ENCODE results near the gene CCDC136. TPM values are rescaled to one million over a fixed set of nuclear protein-coding genes. Genes with fewer than 3 reads are reported as not detected.

Gene CCDC136
- total RNA-seq, 1 experiment from 2014 or later: 11.1 TPM

DNA sequence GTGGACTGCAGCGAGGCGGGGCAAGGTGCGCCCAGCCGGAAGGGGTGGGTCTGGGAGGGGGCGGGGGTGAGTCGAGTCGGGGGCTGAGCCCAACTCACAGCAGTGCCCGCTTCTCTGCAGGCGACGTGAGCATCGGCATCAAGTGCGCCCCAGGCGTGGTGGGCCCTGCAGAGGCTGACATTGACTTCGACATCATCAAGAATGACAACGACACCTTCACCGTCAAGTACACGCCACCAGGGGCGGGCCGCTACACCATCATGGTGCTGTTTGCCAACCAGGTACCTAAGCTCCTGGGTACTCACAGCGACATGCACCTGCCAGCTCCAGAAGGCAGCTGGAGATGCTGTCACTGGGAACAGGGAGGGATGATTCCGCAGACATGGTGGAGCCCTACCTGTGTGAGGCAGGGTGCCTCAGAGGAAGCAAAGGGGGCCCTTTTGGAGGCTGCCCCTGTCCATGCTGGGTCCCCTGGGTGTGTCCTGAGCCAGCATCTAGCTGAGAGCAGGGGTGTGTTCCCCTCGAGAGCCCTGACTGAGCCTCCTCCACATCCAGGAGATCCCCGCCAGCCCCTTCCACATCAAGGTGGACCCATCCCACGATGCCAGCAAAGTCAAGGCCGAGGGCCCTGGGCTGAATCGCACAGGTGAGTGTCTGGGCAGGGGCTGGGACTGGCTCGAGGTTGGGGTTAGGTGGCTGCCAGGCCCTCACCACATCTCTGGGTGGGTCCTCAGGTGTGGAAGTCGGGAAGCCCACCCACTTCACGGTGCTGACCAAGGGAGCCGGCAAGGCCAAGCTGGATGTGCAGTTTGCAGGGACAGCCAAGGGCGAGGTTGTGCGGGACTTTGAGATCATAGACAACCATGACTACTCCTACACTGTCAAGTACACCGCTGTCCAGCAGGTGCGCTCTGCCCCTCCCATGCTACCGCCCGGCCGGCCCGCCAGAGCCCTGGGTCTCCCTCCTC is 51.2 kb downstream of the CCDC136 start:
- RAD21 ChIA-PET (ENCODE audit: low non-redundant PET in 1 of 2, low total read pairs in 2 of 2, uncharacterized antibody in 2 of 2, unreplicated experiment in 2 of 2): no interaction called here
- CTCF ChIA-PET: interaction anchor here (0.6 to 2.1 kb wide), 8 partner anchors 7 to 171 kb away, joined by 3 to 12 read pairs (median 6); partner anchors contain the start of genes ATP6V1F and GARIN1A
- no peaks in the 10 kb centered on the region for H3K9me3 ChIP-seq (ENCODE audit: control insufficient read depth in 1 of 2, insufficient read depth in 1 of 2, low read depth in 1 of 2, low read length in 2 of 2)
- H3K27me3 ChIP-seq (ENCODE audit: insufficient read depth, low read length): no peaks in the 10 kb centered on the region
- POLR2A ChIA-PET: no interaction called here
- H2AFZ ChIP-seq (ENCODE audit: low read depth, low read length, poor library complexity, severe bottlenecking): no peak overlapping the region
- no peaks in the 10 kb centered on the region for H3K9me2 ChIP-seq (ENCODE audit: insufficient read depth)
- H3K27ac ChIP-seq (ENCODE audit: low read depth, low read length): no peak overlapping the region
- H4K20me1 ChIP-seq (ENCODE audit: insufficient read depth): no peaks in the 10 kb centered on the region
- H3K79me2 ChIP-seq (ENCODE audit: insufficient read depth, low read length): no peaks in the 10 kb centered on the region
- H3K4me2 ChIP-seq (ENCODE audit: low read length): no peak overlapping the region
- intact Hi-C loops (cut with micrococcal nuclease): no loop called here
- ATAC-seq (no peak), DNase-seq (ENCODE audit: low read depth, low spot score) (no peak)
- H3K4me1 ChIP-seq (ENCODE audit: control insufficient read depth in 1 of 2, insufficient read depth in 2 of 2, low read length in 2 of 2): peaks cover 0 to 8% of the 10 kb centered on the region in 2 experiments; a peak in 2 of 4 replicates
- peaks cover 0 to 24% of the 10 kb centered on the region in 2 experiments; a peak in 1 of 4 replicates for H3K36me3 ChIP-seq (ENCODE audit: control insufficient read depth in 1 of 2, insufficient read depth in 2 of 2, low read length in 2 of 2)
- no peak overlapping the region for H3K4me3 ChIP-seq (replicated peaks in 1 of 2; ENCODE audit: low read depth in 1 of 2, low read length in 2 of 2)
- BruUV-seq (replicated peaks): no TSS peak
- H3K9ac ChIP-seq (ENCODE audit: low read length): no peak overlapping the region
- TF ChIP-seq REST (IDR thresholded peaks at IDR 0.05; ENCODE audit: low read depth) (no peak), ATF3 (IDR thresholded peaks at IDR 0.05) (no peak), YY1 (IDR thresholded peaks at IDR 0.05; ENCODE audit: extremely low read depth, insufficient replicate concordance, low read depth, low read length) (no peak), ZNF274 (IDR thresholded peaks at IDR 0.05; ENCODE audit: low read depth, low read length) (no peak), ZBTB33 (IDR thresholded peaks at IDR 0.05; ENCODE audit: extremely low read depth, insufficient replicate concordance, low read length) (no peak), JUND (IDR thresholded peaks at IDR 0.05) (no peak), EGR1 (IDR thresholded peaks at IDR 0.05; ENCODE audit: low read depth) (no peak), ELF1 (IDR thresholded peaks at IDR 0.05; ENCODE audit: borderline replicate concordance, low read depth) (no peak), ZFX (IDR thresholded peaks at IDR 0.05) (no peak), SRF (IDR thresholded peaks at IDR 0.05; ENCODE audit: low read depth) (no peak), CTCF (IDR thresholded peaks at IDR 0.05 in 2 of 3, conservative IDR thresholded peaks at IDR 0.05 in 1 of 3; ENCODE audit: borderline replicate concordance in 1 of 3, insufficient read depth in 1 of 3, low read depth in 2 of 3, low read length in 2 of 3) (no peak), CBX3 (IDR thresholded peaks at IDR 0.05; ENCODE audit: low read depth) (no peak), CEBPB (IDR thresholded peaks at IDR 0.05; ENCODE audit: low read depth) (no peak), EZH2phosphoT487 (IDR thresholded peaks at IDR 0.05; ENCODE audit: borderline replicate concordance) (no peak), SIN3A (IDR thresholded peaks at IDR 0.05; ENCODE audit: low read depth) (no peak), SP1 (IDR thresholded peaks at IDR 0.05; ENCODE audit: low read depth) (no peak), TCF7L2 (IDR thresholded peaks at IDR 0.05; ENCODE audit: borderline replicate concordance, extremely low read depth, insufficient read depth, insufficient read length) (no peak), MAX (IDR thresholded peaks at IDR 0.05) (no peak)
